ENCODE measurements around the gene OR11H7.
"Not testable (repeated sequence)": the region's sequence is repeated elsewhere in the genome, so short reads cannot be mapped to it uniquely, and the experiment has no call there.

The OR11H7 gene

DNA sequence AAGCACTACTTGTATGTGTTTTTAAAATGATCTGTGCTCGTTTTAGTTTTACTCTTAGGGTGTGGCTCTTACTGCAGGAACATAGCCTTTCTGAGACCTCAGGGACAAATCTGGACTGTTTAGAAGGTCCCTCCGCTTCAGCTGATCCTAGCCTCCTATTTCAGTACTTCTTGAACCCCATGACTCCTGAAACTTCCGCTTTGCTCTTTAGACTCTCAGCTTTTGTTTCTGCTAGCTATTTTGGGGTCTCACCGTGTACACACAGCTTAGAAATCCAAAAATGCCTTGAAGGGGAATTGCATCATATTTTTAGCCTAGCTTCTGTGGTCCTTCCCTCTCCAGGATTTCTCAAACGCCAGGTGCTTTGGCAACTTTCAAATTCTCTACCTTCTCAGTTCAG, 29.8 kb upstream of the OR11H7 start:
- no peak for DNase-seq (ENCODE audit: low read depth, low spot score)
- no CpG with 5 or more reads among the region's 5 CpGs for WGBS (ENCODE audit: insufficient coverage, insufficient read length)
- H3K27me3 ChIP-seq (ENCODE audit: control insufficient read depth, insufficient read depth, low read length) = no peaks in the 10 kb centered on the region
- H3K4me1 ChIP-seq (ENCODE audit: control insufficient read depth, insufficient read depth, low read length) = no peaks in the 10 kb centered on the region
- H3K9me3 ChIP-seq (ENCODE audit: control insufficient read depth, insufficient read depth, low read length) = peaks cover 4% of the 10 kb centered on the region
- no peaks in the 10 kb centered on the region for H3K36me3 ChIP-seq (ENCODE audit: control insufficient read depth, insufficient read depth, low read length)
- H3K27ac ChIP-seq (ENCODE audit: low read length) = no peak overlapping the region
- no peak overlapping the region for H3K4me3 ChIP-seq (ENCODE audit: low read length)

DNA sequence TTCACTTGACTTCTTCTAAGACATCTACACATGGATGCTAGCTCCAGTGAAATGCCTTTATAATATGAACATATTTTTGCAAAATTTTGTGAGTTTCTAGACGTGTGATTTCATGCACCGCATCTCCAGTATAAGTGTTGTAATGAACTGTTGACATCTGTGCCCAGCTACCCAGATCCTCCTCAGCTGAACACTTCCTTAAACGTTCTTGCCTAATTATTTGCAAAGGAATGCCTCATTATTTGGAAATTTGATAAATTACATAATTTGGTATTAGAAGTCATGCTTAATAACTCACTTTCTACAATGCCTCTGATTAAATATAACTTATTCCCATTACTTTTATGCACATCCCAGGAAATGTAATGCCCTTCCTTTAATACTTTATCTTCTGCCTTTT, 24.1 kb upstream of the OR11H7 start:
- H3K9me3 ChIP-seq (ENCODE audit: control insufficient read depth, insufficient read depth, low read length) = no peaks in the 10 kb centered on the region; the same call in 1 of the 2 replicates

GRCh38 chr14:20209595-20209994, 19.2 kb upstream of the OR11H7 start:
- Histone ChIP-seq H3K4me1 (ENCODE audit: control insufficient read depth, insufficient read depth, low read length) (no peaks in the 10 kb centered on the region), H3K27me3 (ENCODE audit: control insufficient read depth, insufficient read depth, low read length) (no peaks in the 10 kb centered on the region), H3K9me3 (ENCODE audit: control insufficient read depth, insufficient read depth, low read length) (peaks cover 1% of the 10 kb centered on the region; the same call in 1 of the 2 replicates), H3K36me3 (ENCODE audit: control insufficient read depth, insufficient read depth, low read length) (no peaks in the 10 kb centered on the region), H3K27ac (ENCODE audit: low read length) (no peak overlapping the region), H3K4me3 (ENCODE audit: low read length) (no peak overlapping the region)
- no peak for DNase-seq (ENCODE audit: low read depth, low spot score)
- no CpG with 5 or more reads among the region's 2 CpGs for WGBS (ENCODE audit: insufficient coverage, insufficient read length)

More for the DNA sequence above, 24.1 kb upstream of the OR11H7 start:
- H3K4me1 ChIP-seq (ENCODE audit: control insufficient read depth, insufficient read depth, low read length) = no peaks in the 10 kb centered on the region
- H3K27ac ChIP-seq (ENCODE audit: low read length) = no peak overlapping the region
- WGBS (ENCODE audit: insufficient coverage, insufficient read length) = no CpG with 5 or more reads among the region's 3 CpGs
- H3K36me3 ChIP-seq (ENCODE audit: control insufficient read depth, insufficient read depth, low read length) = no peaks in the 10 kb centered on the region
- no peak for DNase-seq (ENCODE audit: low read depth, low spot score)
- H3K27me3 ChIP-seq (ENCODE audit: control insufficient read depth, insufficient read depth, low read length) = no peaks in the 10 kb centered on the region
- H3K4me3 ChIP-seq (ENCODE audit: low read length) = no peak overlapping the region

DNA sequence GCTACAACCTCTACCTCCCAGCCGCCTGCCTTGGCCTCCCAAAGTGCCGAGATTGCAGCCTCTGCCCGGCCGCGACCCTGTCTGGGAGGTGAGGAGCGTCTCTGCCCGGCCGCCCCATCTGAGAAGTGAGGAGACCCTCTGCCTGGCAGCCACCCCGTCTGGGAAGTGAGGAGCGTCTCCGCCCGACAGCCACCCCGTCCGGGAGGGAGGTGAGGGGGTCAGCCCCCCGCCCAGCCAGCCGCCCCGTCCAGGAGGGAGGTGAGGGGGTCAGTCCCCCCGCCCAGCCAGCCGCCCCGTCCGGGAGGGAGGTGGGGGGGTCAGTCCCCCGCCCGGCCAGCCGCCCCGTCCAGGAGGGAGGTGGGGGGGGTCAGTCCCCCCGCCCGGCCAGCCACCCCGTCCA, 16.4 kb upstream of the OR11H7 start:
- H3K9me3 ChIP-seq (ENCODE audit: control insufficient read depth, insufficient read depth, low read length); H3K27ac ChIP-seq (ENCODE audit: low read length); H3K4me1 ChIP-seq (ENCODE audit: control insufficient read depth, insufficient read depth, low read length); H3K4me3 ChIP-seq (ENCODE audit: low read length); H3K36me3 ChIP-seq (ENCODE audit: control insufficient read depth, insufficient read depth, low read length); H3K27me3 ChIP-seq (ENCODE audit: control insufficient read depth, insufficient read depth, low read length); DNase-seq (ENCODE audit: low read depth, low spot score): not testable (repeated sequence)
- WGBS (ENCODE audit: insufficient coverage, insufficient read length) = no CpG with 5 or more reads among the region's 28 CpGs

DNA sequence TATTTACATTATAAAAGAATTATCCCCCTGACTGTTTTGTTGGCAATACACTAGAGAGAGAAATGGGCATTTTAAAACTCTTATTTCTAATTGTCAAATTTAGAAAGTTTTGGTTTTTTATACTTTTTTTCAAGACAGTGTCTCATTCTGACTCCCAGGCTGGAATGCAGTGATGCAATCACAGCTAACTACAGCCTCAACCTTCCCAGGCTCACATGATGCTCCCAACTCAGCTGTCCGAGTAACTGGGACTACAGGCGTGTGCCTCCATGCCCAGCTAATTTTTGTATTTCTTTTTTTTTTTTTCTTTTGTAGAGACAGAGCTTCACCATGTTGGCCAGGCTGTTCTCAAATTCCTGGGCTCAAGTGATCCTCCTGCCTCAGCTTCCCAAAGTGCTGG, 13.6 kb upstream of the OR11H7 start:
- no peaks in the 10 kb centered on the region for H3K36me3 ChIP-seq (ENCODE audit: control insufficient read depth, insufficient read depth, low read length)
- H3K9me3 ChIP-seq (ENCODE audit: control insufficient read depth, insufficient read depth, low read length) = peaks cover 1% of the 10 kb centered on the region; the same call in 1 of the 2 replicates
- no peaks in the 10 kb centered on the region for H3K4me1 ChIP-seq (ENCODE audit: control insufficient read depth, insufficient read depth, low read length)
- WGBS (ENCODE audit: insufficient coverage, insufficient read length) = no CpG with 5 or more reads among the region's 2 CpGs
- no peak overlapping the region for H3K27ac ChIP-seq (ENCODE audit: low read length)
- DNase-seq (ENCODE audit: low read depth, low spot score) = no peak
- H3K4me3 ChIP-seq (ENCODE audit: low read length) = no peak overlapping the region
- H3K27me3 ChIP-seq (ENCODE audit: control insufficient read depth, insufficient read depth, low read length) = no peaks in the 10 kb centered on the region

DNA sequence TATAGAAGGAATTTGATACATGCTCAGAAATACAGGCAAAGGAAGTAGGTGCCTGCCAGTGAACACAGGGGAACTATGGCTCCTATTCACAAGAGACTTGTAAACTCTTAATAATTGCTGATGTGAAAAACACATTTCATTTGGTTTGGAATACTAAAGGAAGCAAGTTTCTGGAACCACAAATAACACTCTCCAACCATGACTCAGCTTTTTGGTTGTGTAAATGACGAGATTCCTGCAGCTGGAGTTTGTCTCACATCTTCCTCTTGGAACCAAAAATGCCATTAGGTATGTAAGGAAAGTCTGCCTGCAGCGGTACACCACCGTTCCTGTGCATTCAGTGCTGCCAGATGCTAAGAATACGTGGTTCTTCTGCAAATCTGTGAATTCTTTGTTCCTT, 9.7 kb upstream of the OR11H7 start:
- DNase-seq (ENCODE audit: low read depth, low spot score) = no peak
- H3K4me1 ChIP-seq (ENCODE audit: control insufficient read depth, insufficient read depth, low read length) = no peaks in the 10 kb centered on the region
- H3K27me3 ChIP-seq (ENCODE audit: control insufficient read depth, insufficient read depth, low read length) = no peaks in the 10 kb centered on the region

GRCh38 chr14:20223410-20223809, 5.4 kb upstream of the OR11H7 start, which contains the start of gene OR11H6:
Gene OR11H6 (plus strand): TSS chr14:20223710. CDS start chr14:20223710, 0 bp downstream.
- Histone ChIP-seq H3K27me3 (ENCODE audit: control insufficient read depth, insufficient read depth, low read length) (no peaks in the 10 kb centered on the region), H3K4me3 (ENCODE audit: low read length) (no peak within 1 kb of the TSS), H3K36me3 (ENCODE audit: control insufficient read depth, insufficient read depth, low read length) (no peaks in the 10 kb centered on the region), H3K27ac (ENCODE audit: low read length) (no peak within 1 kb of the TSS), H3K4me1 (ENCODE audit: control insufficient read depth, insufficient read depth, low read length) (no peaks in the 10 kb centered on the region), H3K9me3 (ENCODE audit: control insufficient read depth, insufficient read depth, low read length) (peaks cover 3% of the 10 kb centered on the region)
- DNase-seq (ENCODE audit: low read depth, low spot score) = no peak
- no CpG with 5 or more reads among the region's 2 CpGs for WGBS (ENCODE audit: insufficient coverage, insufficient read length)

More for the DNA sequence above, 9.7 kb upstream of the OR11H7 start:
- WGBS (ENCODE audit: insufficient coverage, insufficient read length) = no CpG with 5 or more reads among the region's 4 CpGs
- Histone ChIP-seq H3K9me3 (ENCODE audit: control insufficient read depth, insufficient read depth, low read length) (no peaks in the 10 kb centered on the region; the same call in 1 of the 2 replicates), H3K27ac (ENCODE audit: low read length) (no peak overlapping the region), H3K36me3 (ENCODE audit: control insufficient read depth, insufficient read depth, low read length) (no peaks in the 10 kb centered on the region), H3K4me3 (ENCODE audit: low read length) (no peak overlapping the region)

- H3K27me3 ChIP-seq (ENCODE audit: control insufficient read depth, insufficient read depth, low read length); H3K9me3 ChIP-seq (ENCODE audit: control insufficient read depth, insufficient read depth, low read length); H3K4me1 ChIP-seq (ENCODE audit: control insufficient read depth, insufficient read depth, low read length); H3K27ac ChIP-seq (ENCODE audit: low read length); DNase-seq (ENCODE audit: low read depth, low spot score); H3K4me3 ChIP-seq (ENCODE audit: low read length); H3K36me3 ChIP-seq (ENCODE audit: control insufficient read depth, insufficient read depth, low read length): not testable (repeated sequence)
- WGBS (ENCODE audit: insufficient coverage, insufficient read length) = no CpG with 5 or more reads among the region's 4 CpGs
Observed at GRCh38 chr14:20235415-20235814, 6.6 kb downstream of the OR11H7 start.

GRCh38 chr14:20247646-20248246, 19.0 kb downstream of the OR11H7 start:
- Histone ChIP-seq H3K27me3 (ENCODE audit: control insufficient read depth, insufficient read depth, low read length) (no peaks in the 10 kb centered on the region), H3K4me1 (ENCODE audit: control insufficient read depth, insufficient read depth, low read length) (no peaks in the 10 kb centered on the region), H3K4me3 (ENCODE audit: low read length) (no peak overlapping the region), H3K27ac (ENCODE audit: low read length) (no peak overlapping the region), H3K36me3 (ENCODE audit: control insufficient read depth, insufficient read depth, low read length) (no peaks in the 10 kb centered on the region), H3K9me3 (ENCODE audit: control insufficient read depth, insufficient read depth, low read length) (no peaks in the 10 kb centered on the region; the same call in 1 of the 2 replicates)
- WGBS (ENCODE audit: insufficient coverage, insufficient read length) = no CpG with 5 or more reads among the region's 3 CpGs
- no peak for DNase-seq (ENCODE audit: low read depth, low spot score)

- no peak for DNase-seq (ENCODE audit: low read depth, low spot score)
- Histone ChIP-seq H3K27ac (ENCODE audit: low read length) (no peak overlapping the region), H3K4me3 (ENCODE audit: low read length) (no peak overlapping the region), H3K9me3 (ENCODE audit: control insufficient read depth, insufficient read depth, low read length) (no peaks in the 10 kb centered on the region), H3K4me1 (ENCODE audit: control insufficient read depth, insufficient read depth, low read length) (no peaks in the 10 kb centered on the region), H3K36me3 (ENCODE audit: control insufficient read depth, insufficient read depth, low read length) (no peaks in the 10 kb centered on the region), H3K27me3 (ENCODE audit: control insufficient read depth, insufficient read depth, low read length) (no peaks in the 10 kb centered on the region)
- WGBS (ENCODE audit: insufficient coverage, insufficient read length) = no CpG with 5 or more reads among the region's 3 CpGs
Observed at GRCh38 chr14:20262642-20263128, 33.9 kb downstream of the OR11H7 start.

- H3K4me1 ChIP-seq (ENCODE audit: control insufficient read depth, insufficient read depth, low read length); H3K4me3 ChIP-seq (ENCODE audit: low read length); H3K27me3 ChIP-seq (ENCODE audit: control insufficient read depth, insufficient read depth, low read length); H3K36me3 ChIP-seq (ENCODE audit: control insufficient read depth, insufficient read depth, low read length); H3K9me3 ChIP-seq (ENCODE audit: control insufficient read depth, insufficient read depth, low read length); DNase-seq (ENCODE audit: low read depth, low spot score); H3K27ac ChIP-seq (ENCODE audit: low read length): not testable (repeated sequence)
- WGBS (ENCODE audit: insufficient coverage, insufficient read length) = no CpG with 5 or more reads among the region's 5 CpGs
Observed at GRCh38 chr14:20264361-20264760, 35.6 kb downstream of the OR11H7 start.

All from iPS DF 6.9 (cell line).